Measurements from ENCODE around the gene APLP1. TPM values are rescaled to one million over a fixed set of nuclear protein-coding genes. Genes with fewer than 3 reads are reported as not detected.
"Not testable (repeated sequence)": the region's sequence is repeated elsewhere in the genome, so short reads cannot be mapped to it uniquely, and the experiment has no call there.

Gene APLP1
- total RNA-seq, 5 donors from 2014 or later (not counting 1 experiment from before 2014, with no cell fraction given), result 0.15 to 1.3 (median 0.33) TPM; not detected in 1

GRCh38 chr19:35891819-35892218, 23.4 kb downstream of the APLP1 start:
- not testable (repeated sequence) for H3K27ac Mint-ChIP-seq

GRCh38 chr19:35894342-35894741, 26.0 kb downstream of the APLP1 start:
- peaks cover 20 to 69% of the 10 kb centered on the region in 2 donors for H3K36me3 ChIP-seq (ENCODE audit: control insufficient read depth in 2 of 2, extremely low read depth in 1 of 2, insufficient read depth in 1 of 2, low read length in 1 of 2)
- H3K27ac Mint-ChIP-seq, result no peak overlapping the region
- H3K36me3 Mint-ChIP-seq, result peaks cover 36% of the 10 kb centered on the region
- H3K27me3 Mint-ChIP-seq, result no peaks in the 10 kb centered on the region
- POLR2A ChIA-PET, result no interaction called here
- CTCF ChIA-PET, result interaction anchor here in 1 of 2 donors (0.9 kb wide), 1 partner anchor 12 kb away, joined by 3 read pairs; no protein-coding TSS in a partner anchor
- no peaks in the 10 kb centered on the region for H3K9me3 Mint-ChIP-seq
- peaks cover 23 to 38% (median 34%) of the 10 kb centered on the region in 3 donors for H3K4me1 Mint-ChIP-seq
- H3K27me3 ChIP-seq (replicated peaks in 1 of 2; ENCODE audit: control insufficient read depth in 2 of 2, extremely low read depth in 1 of 2, insufficient read depth in 2 of 2, low read length in 1 of 2), result no peaks in the 10 kb centered on the region
- H3K27ac ChIP-seq (ENCODE audit: low read length), result no peak overlapping the region
- no peak for DNase-seq
- peaks cover 14 to 36% of the 10 kb centered on the region in 2 experiments for H3K4me1 ChIP-seq (ENCODE audit: control insufficient read depth in 1 of 2, extremely low read depth in 1 of 2, insufficient read depth in 2 of 2, low read length in 2 of 2)
- H3K4me3 Mint-ChIP-seq, result no peak overlapping the region
- WGBS (ENCODE audit: insufficient coverage), result 100% methylated on average over 1 of the region's 2 CpGs
- H3K4me3 ChIP-seq (ENCODE audit: control insufficient read depth in 1 of 2, extremely low read depth in 1 of 2, low read length in 1 of 2), result no peak overlapping the region
- H3K9me3 ChIP-seq, result no peaks in the 10 kb centered on the region
- no peak for ATAC-seq (replicated peaks in 1 of 4)

More at GRCh38 chr19:35891819-35892218, 23.4 kb downstream of the APLP1 start:
- H3K4me3 ChIP-seq (ENCODE audit: control insufficient read depth in 1 of 2, extremely low read depth in 1 of 2, low read length in 1 of 2); H3K9me3 Mint-ChIP-seq; H3K27ac ChIP-seq (ENCODE audit: low read length); H3K4me3 Mint-ChIP-seq; DNase-seq; H3K27me3 ChIP-seq (replicated peaks in 1 of 2; ENCODE audit: control insufficient read depth in 2 of 2, extremely low read depth in 1 of 2, insufficient read depth in 2 of 2, low read length in 1 of 2); H3K27me3 Mint-ChIP-seq; H3K9me3 ChIP-seq; ATAC-seq (replicated peaks in 1 of 4); POLR2A ChIA-PET: not testable (repeated sequence)
- Histone ChIP-seq H3K4me1 (ENCODE audit: control insufficient read depth in 1 of 2, extremely low read depth in 1 of 2, insufficient read depth in 2 of 2, low read length in 2 of 2) (peaks cover 2 to 14% of the 10 kb centered on the region in 2 experiments), H3K36me3 (ENCODE audit: control insufficient read depth in 2 of 2, extremely low read depth in 1 of 2, insufficient read depth in 1 of 2, low read length in 1 of 2) (peaks cover 39 to 73% of the 10 kb centered on the region in 2 donors)
- Mint-ChIP-seq H3K36me3 (peaks cover 48% of the 10 kb centered on the region), H3K4me1 (peaks cover 10 to 27% (median 24%) of the 10 kb centered on the region in 3 donors)
- 83% methylated on average over 1 of the region's 3 CpGs for WGBS (ENCODE audit: insufficient coverage)
- CTCF ChIA-PET, result interaction anchor here in 1 of 2 donors (0.6 kb wide), 1 partner anchor 24 kb away, joined by 3 read pairs; no protein-coding TSS in a partner anchor

- Mint-ChIP-seq H3K27me3 (no peaks in the 10 kb centered on the region), H3K36me3 (peaks cover 23% of the 10 kb centered on the region), H3K27ac (peak overlapping the region; percentile 55 to 87), H3K9me3 (no peaks in the 10 kb centered on the region), H3K4me3 (peak overlapping the region in 2 of 3 donors; percentile 6 to 24), H3K4me1 (peaks cover 25 to 40% (median 38%) of the 10 kb centered on the region in 3 donors)
- POLR2A ChIA-PET, result no interaction called here
- Histone ChIP-seq H3K4me3 (ENCODE audit: control insufficient read depth in 1 of 2, extremely low read depth in 1 of 2, low read length in 1 of 2) (no peak overlapping the region), H3K27me3 (replicated peaks in 1 of 2; ENCODE audit: control insufficient read depth in 2 of 2, extremely low read depth in 1 of 2, insufficient read depth in 2 of 2, low read length in 1 of 2) (no peaks in the 10 kb centered on the region), H3K9me3 (no peaks in the 10 kb centered on the region), H3K27ac (ENCODE audit: low read length) (no peak overlapping the region), H3K4me1 (ENCODE audit: control insufficient read depth in 1 of 2, extremely low read depth in 1 of 2, insufficient read depth in 2 of 2, low read length in 2 of 2) (peaks cover 16 to 42% of the 10 kb centered on the region in 2 experiments), H3K36me3 (ENCODE audit: control insufficient read depth in 2 of 2, extremely low read depth in 1 of 2, insufficient read depth in 1 of 2, low read length in 1 of 2) (peaks cover 11 to 51% of the 10 kb centered on the region in 2 donors)
- WGBS (ENCODE audit: insufficient coverage), result 92% methylated on average over 14 of the region's 21 CpGs
- CTCF ChIA-PET, result interaction anchor here in 1 of 2 donors (0.6 to 0.7 kb wide), 2 partner anchors 8 to 158 kb away, joined by 3 to 4 read pairs; no protein-coding TSS in a partner anchor
- DNase-seq (no peak), ATAC-seq (replicated peaks in 1 of 4) (no peak)
Observed at GRCh38 chr19:35895911-35896642, 27.7 kb downstream of the APLP1 start.

GRCh38 chr19:35896643-35897040, 28.3 kb downstream of the APLP1 start:
- Mint-ChIP-seq H3K9me3 (no peaks in the 10 kb centered on the region), H3K36me3 (peaks cover 22% of the 10 kb centered on the region), H3K4me1 (peaks cover 29 to 44% (median 41%) of the 10 kb centered on the region in 3 donors), H3K27ac (peak overlapping the region; percentile 15 to 87), H3K27me3 (no peaks in the 10 kb centered on the region), H3K4me3 (peak overlapping the region; percentile 15 to 25 (median 17))
- peaks cover 20 to 48% of the 10 kb centered on the region in 2 experiments for H3K4me1 ChIP-seq (ENCODE audit: control insufficient read depth in 1 of 2, extremely low read depth in 1 of 2, insufficient read depth in 2 of 2, low read length in 2 of 2)
- ATAC-seq (replicated peaks in 1 of 4) (no peak), DNase-seq (no peak)
- CTCF ChIA-PET, result interaction anchor here in 1 of 2 donors (0.6 kb wide), 1 partner anchor 9 kb away, joined by 4 read pairs; no protein-coding TSS in a partner anchor
- no peak overlapping the region for H3K4me3 ChIP-seq (ENCODE audit: control insufficient read depth in 1 of 2, extremely low read depth in 1 of 2, low read length in 1 of 2)
- POLR2A ChIA-PET, result interaction anchor here in 1 of 2 donors (0.6 kb wide), 1 partner anchor 30 kb away, joined by 4 read pairs; no protein-coding TSS in a partner anchor
- H3K9me3 ChIP-seq, result no peaks in the 10 kb centered on the region
- H3K27ac ChIP-seq (ENCODE audit: low read length), result peak overlapping the region; percentile 16
- 97% methylated on average over 5 of the region's 13 CpGs for WGBS (ENCODE audit: insufficient coverage)
- H3K27me3 ChIP-seq (replicated peaks in 1 of 2; ENCODE audit: control insufficient read depth in 2 of 2, extremely low read depth in 1 of 2, insufficient read depth in 2 of 2, low read length in 1 of 2), result no peaks in the 10 kb centered on the region
- H3K36me3 ChIP-seq (ENCODE audit: control insufficient read depth in 2 of 2, extremely low read depth in 1 of 2, insufficient read depth in 1 of 2, low read length in 1 of 2), result peaks cover 11 to 50% of the 10 kb centered on the region in 2 donors

GRCh38 chr19:35897706-35898451, 29.5 kb downstream of the APLP1 start:
- peak overlapping the region; percentile 97 to 100 (median 98) for H3K4me3 Mint-ChIP-seq
- no peaks in the 10 kb centered on the region for H3K27me3 Mint-ChIP-seq
- ChIA-PET CTCF (interaction anchor here in 1 of 2 donors (0.6 to 0.7 kb wide), 3 partner anchors 25 to 51 kb away, joined by 3 to 5 read pairs (median 3); no protein-coding TSS in a partner anchor), POLR2A (no interaction called here)
- Histone ChIP-seq H3K27me3 (replicated peaks in 1 of 2; ENCODE audit: control insufficient read depth in 2 of 2, extremely low read depth in 1 of 2, insufficient read depth in 2 of 2, low read length in 1 of 2) (no peaks in the 10 kb centered on the region), H3K4me3 (ENCODE audit: control insufficient read depth in 1 of 2, extremely low read depth in 1 of 2, low read length in 1 of 2) (peak overlapping the region; percentile 69 to 97), H3K27ac (ENCODE audit: low read length) (peak overlapping the region; percentile 99), H3K4me1 (ENCODE audit: control insufficient read depth in 1 of 2, extremely low read depth in 1 of 2, insufficient read depth in 2 of 2, low read length in 2 of 2) (peaks cover 25 to 60% of the 10 kb centered on the region in 2 experiments), H3K9me3 (no peaks in the 10 kb centered on the region), H3K36me3 (ENCODE audit: control insufficient read depth in 2 of 2, extremely low read depth in 1 of 2, insufficient read depth in 1 of 2, low read length in 1 of 2) (peaks cover 11 to 42% of the 10 kb centered on the region in 2 donors)
- DNase-seq, result no peak
- no peak for ATAC-seq (replicated peaks in 1 of 4)
- peak overlapping the region; percentile 87 to 99 for H3K27ac Mint-ChIP-seq
- peaks cover 16% of the 10 kb centered on the region for H3K36me3 Mint-ChIP-seq
- WGBS (ENCODE audit: insufficient coverage), result 83% methylated on average over 12 of the region's 13 CpGs
- no peaks in the 10 kb centered on the region for H3K9me3 Mint-ChIP-seq
- H3K4me1 Mint-ChIP-seq, result peaks cover 41 to 54% (median 48%) of the 10 kb centered on the region in 3 donors

- H3K27me3 ChIP-seq (replicated peaks in 1 of 2; ENCODE audit: control insufficient read depth in 2 of 2, extremely low read depth in 1 of 2, insufficient read depth in 2 of 2, low read length in 1 of 2), result no peaks in the 10 kb centered on the region
- H3K27me3 Mint-ChIP-seq, result no peaks in the 10 kb centered on the region
- H3K4me3 Mint-ChIP-seq, result peak overlapping the region; percentile 97 to 100 (median 98)
- POLR2A ChIA-PET, result no interaction called here
- CTCF ChIA-PET, result interaction anchor here in 1 of 2 donors (0.7 kb wide), 1 partner anchor 31 kb away, joined by 3 read pairs; no protein-coding TSS in a partner anchor
- 12% methylated on average over 8 of the region's 17 CpGs for WGBS (ENCODE audit: insufficient coverage)
- peaks cover 11% of the 10 kb centered on the region for H3K36me3 Mint-ChIP-seq
- H3K9me3 Mint-ChIP-seq, result no peaks in the 10 kb centered on the region
- peaks cover 25 to 66% of the 10 kb centered on the region in 2 experiments for H3K4me1 ChIP-seq (ENCODE audit: control insufficient read depth in 1 of 2, extremely low read depth in 1 of 2, insufficient read depth in 2 of 2, low read length in 2 of 2)
- H3K27ac Mint-ChIP-seq, result peak overlapping the region; percentile 99
- peaks cover 44 to 57% (median 52%) of the 10 kb centered on the region in 3 donors for H3K4me1 Mint-ChIP-seq
- DNase-seq (peak in 1 of 35 experiments; percentile 22), ATAC-seq (replicated peaks in 1 of 4) (no peak)
- H3K4me3 ChIP-seq (ENCODE audit: control insufficient read depth in 1 of 2, extremely low read depth in 1 of 2, low read length in 1 of 2), result peak overlapping the region; percentile 69 to 97
- peaks cover 11 to 37% of the 10 kb centered on the region in 2 donors for H3K36me3 ChIP-seq (ENCODE audit: control insufficient read depth in 2 of 2, extremely low read depth in 1 of 2, insufficient read depth in 1 of 2, low read length in 1 of 2)
- no peaks in the 10 kb centered on the region for H3K9me3 ChIP-seq
- peak overlapping the region; percentile 99 for H3K27ac ChIP-seq (ENCODE audit: low read length)
Observed at GRCh38 chr19:35898499-35898809, 30.1 kb downstream of the APLP1 start.
